ENCODE measurements around the gene UQCRH.

UQCRH gene

DNA sequence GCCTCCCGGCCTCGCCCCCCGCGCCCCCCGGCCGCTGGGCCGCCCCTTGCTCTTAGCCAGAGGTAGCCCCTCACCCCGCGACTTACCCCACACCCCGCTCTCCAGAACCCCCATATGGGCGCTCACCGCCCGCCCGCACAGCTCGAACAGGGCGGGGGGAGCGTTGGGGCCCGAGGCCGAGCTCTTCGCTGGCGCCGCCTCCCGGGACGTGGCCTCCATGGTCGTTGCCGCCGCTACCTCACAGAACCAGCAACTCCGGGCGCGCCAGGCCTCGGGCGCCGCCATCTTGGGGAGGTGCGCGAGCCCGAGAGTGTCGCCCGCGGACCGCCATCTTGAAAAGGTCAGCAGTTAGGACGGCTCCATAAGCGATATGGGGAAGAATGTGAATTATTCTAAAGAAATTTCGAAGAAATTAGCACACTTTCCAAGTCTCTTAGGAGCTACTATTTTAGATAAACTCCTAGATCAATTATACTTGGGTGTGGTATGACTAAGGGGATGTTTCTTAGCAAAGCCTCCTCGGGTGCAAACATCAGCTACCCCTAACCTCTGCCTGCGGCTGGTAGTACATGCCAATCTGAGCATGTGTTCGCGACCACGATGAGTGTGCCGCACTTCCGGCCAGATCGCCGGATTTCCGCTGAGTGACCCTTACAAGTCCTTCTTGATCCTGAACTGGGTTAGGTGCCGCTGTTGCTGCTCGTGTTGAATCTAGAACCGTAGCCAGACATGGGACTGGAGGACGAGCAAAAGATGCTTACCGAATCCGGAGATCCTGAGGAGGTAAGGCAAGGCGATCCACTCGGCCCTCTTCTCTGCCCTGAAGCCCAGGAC, at the start of gene UQCRH, which contains the start of gene LRRC41:
Gene UQCRH, plus strand, starts transcription at position 661 of the 834 bp plus-strand sequence. Its CDS starts 69 bp downstream, at position 730.
Gene LRRC41, minus strand, starts transcription at position 579 of the 834 bp plus-strand sequence. Its CDS starts 294 bp downstream, at position 285.
- DNase-seq = peak; percentile 89

DNA sequence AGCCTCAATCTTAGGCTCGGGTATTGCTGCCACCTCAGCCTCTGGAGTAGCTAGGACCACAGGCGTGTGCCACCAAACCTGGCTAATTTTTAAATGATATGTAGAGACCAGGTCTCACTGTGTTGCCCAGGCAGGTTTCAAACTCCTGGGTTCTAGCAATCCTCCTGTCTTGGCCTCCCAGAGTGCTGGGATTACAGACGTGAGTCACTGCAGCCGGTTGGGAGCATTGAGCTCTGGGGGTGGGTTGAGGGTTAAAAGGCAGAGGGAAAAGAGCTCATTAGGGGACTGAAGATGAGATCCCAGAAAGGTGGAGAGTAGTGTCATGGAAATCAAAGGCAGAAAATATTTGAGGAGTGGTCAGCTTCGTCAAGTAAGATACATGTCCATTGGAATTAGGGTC, 48.8 kb upstream of the UQCRH start:
- no peak for DNase-seq

DNA sequence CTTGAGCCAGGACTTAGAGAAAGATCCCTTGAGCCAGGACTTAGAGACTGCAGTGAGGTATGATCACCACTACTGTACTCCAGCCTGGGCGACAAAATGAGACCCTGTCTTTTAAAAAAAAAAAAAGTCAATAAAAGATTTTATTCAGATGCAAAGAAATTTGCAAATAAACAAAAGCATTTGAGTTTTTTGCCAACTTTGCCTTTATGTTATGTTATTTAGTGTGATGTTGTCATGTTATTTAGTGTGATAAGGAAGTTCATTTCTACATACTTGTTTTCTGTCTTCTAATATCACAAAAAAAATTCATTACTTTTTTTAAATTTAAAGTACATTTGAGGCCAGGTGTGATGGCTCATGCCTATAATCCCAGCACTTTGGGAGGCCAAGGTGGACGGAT, 47.0 kb upstream of the UQCRH start:
- DNase-seq = no peak

DNA sequence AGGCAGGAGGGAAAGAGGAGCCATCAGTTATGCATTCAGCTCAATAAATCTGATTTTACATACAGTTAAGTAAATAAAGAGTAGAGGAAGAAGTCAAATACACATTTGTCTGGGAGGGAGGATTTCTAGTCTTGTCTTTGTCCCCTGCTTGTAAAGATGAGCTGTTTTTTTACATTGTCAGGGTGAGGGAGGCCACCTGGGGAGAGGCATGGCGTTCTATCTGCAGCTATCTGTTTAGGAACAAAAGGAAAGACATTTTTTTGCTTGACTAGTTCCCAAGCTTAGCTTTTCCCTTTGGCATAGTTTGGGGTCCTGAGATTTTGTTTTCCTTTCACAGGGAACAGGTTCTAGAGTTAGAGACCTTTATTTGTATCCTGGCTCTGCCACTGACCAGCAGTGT, 41.0 kb upstream of the UQCRH start:
- no peak for DNase-seq

DNA sequence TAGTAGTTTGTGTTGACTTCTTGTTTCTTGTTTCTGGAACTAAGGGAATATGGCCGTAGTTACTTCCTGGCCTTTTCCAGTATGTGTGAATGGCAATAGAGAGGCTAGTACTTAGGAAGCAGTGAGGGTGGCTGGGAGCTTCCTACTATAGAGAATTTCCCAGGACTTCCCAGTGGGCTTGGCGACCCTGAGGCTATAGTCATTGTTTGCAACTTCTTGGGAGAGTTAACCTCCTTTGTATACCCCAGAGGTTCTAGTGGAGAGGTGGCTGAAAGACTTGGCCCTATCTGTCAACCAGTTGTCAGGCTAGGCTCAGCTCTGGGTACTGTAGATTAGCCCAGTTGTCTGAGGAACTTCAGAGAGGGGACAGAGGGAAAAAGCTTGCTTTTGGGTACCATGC, 40.4 kb upstream of the UQCRH start:
- no peak for DNase-seq

DNA sequence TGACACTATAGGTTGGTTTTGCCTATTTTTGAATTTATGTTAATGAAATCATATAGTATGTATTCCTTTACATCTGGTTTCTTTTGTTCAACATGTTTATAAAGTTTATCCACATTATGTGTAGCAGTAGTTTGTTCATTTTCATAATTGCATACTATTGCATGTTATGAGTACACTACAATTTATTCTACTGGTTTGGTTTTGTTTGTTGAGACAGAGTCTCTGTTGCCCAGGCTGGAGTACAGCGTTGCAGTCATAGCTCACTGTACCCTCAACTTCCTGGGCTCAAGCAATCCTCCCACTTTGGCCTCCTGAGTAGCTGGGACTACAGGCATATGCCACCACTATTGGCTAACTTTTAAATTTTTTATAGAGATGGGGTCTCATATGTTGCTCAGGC, 34.9 kb upstream of the UQCRH start:
- no peak for DNase-seq

DNA sequence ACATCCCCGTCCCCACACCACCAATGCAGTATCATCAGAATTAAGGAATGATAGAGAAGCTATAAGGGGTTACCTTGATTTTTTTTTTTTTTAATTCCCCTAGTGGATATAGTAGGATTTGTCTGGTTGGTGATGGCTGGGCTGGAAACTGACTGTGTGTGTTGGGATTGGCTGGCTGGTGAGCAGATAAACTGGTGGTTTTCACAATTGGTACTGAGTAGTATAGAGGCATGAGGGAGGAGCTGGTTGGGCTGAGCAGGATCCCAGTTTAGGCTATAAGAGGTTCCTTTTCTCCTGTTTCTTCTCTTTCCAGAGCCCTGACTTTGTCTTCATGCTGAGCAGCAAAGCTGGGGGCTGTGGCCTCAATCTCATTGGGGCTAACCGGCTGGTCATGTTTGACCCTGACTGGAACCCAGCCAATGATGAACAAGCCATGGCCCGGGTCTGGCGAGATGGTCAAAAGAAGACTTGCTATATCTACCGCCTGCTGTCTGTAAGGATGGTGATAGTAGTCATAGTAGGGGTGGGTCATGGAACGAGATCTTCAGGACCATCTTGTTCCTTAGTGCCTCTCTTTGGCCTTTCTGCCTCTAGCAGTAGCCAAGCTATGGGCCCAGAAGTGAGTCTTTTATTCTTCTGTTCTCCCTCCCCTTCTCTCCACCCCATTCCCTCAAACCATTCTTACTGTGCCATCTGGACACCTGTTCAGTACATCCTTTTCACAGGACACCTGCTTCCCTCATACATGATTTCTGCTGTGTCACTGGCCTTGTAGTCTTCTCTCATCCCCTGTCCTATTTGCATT, 29.1 kb upstream of the UQCRH start:
- DNase-seq = no peak

DNA sequence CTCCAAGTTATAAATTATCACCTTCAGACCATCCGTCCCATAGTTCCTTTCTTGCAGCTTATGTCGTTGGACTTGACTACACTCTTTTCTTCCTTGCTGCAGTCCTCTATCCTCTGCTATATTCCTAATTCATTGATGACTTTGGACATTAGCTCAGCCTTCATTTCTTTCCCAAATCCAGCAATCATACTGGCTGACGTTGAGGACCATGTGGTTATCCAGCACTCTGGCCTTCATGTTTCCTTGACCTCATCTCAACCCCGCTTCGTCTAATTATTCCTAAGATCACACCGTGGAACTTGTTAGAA, 28.5 kb upstream of the UQCRH start:
- no peak for DNase-seq

DNA sequence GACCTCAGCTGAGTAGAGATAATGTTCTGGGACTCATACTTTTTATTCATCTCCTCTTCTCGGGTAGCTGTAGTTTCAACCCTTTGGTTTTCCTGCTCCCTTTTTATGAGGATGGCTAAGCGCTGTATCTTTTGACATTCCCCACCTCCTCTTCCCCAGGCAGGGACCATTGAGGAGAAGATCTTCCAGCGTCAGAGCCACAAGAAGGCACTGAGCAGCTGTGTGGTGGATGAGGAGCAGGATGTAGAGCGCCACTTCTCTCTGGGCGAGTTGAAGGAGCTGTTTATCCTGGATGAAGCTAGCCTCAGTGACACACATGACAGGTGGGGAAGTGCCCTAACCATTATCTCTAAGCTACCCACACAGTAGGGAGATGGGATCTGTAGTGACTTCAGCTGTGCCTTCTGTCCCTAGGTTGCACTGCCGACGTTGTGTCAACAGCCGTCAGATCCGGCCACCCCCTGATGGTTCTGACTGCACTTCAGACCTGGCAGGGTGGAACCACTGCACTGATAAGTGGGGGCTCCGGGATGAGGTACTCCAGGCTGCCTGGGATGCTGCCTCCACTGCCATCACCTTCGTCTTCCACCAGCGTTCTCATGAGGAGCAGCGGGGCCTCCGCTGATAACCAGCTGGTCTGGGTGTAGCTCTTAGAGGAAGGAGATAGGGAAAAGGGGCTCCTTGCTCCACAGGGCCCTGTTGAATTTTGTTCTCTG, 25.7 kb upstream of the UQCRH start:
- DNase-seq = no peak

DNA sequence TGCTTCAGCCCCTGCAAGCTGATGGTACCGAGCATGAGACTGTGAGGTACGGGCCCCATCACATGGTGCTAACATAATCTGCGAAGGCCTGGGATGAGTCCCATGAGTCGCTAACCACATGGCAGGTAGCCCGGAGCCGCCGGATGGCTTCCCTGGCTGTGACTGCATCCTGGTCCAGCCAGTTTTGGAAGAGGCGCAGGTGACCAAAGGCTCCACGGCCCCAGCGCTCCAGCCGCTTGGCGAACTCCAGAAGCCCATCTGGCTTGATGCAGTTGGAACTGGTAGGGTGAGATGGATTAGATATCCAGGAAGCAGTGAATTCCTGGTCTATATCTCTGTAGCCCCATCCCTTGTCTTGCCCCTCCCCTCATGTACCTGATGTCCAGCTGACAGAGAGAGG, 24.7 kb upstream of the UQCRH start:
- no peak for DNase-seq

DNA sequence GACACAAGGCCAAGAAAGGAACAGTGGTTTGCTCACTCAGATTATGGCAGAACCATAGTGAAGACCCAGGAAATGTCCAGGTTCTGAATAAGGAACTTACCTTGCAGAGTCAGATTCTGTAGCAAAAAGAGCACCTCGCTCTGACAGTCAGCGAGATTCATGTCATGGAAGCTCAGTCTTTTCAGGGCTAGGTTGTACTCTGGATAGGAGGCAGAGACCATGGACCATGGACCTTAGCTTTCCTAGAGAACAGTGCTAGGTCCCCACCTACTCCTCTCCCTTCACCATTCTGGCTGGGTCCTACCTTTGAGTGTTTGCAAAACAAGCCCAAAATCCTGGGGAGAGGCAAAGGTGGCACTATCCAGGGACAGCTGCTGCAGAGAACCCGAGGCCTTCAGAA, 23.4 kb upstream of the UQCRH start:
- DNase-seq = no peak

DNA sequence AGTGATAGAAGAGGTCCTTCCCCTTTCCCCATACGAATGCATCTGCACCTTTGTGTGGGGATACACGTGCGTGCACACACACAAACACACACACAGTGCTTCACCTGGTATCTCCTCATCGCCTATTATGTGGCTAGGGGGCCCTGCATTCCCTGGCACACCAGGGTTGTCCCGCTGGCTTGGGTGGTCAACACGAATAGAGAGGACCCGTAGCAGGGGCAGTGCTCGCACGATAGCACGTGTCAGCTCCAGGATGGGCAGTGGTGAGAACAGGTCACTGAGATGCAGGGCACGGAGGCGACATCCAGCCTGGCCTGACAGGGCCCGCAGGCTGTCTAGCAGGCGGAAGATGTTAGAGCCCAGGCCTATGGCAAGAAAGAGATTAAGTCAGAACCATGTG, 22.5 kb upstream of the UQCRH start:
- no peak for DNase-seq

DNA sequence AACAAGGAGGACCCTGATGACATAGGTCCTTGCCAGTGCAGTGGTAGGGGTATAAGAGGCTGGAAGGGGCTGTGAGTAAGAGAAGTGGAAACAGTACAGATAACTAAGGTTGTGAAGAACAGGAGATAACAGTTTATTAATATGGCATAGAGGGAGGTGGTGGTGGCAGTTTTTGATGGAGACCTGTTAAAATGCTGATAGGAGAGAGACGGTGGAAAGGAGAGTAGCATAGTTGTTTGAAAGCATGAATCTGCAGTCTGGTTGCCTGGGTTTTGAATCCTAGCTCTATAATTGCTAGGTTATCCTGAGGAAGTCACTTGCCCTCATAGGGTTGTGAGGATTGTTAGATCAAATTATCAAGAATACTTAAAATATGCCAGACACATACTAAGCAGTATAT, 19.4 kb upstream of the UQCRH start:
- no peak for DNase-seq

DNA sequence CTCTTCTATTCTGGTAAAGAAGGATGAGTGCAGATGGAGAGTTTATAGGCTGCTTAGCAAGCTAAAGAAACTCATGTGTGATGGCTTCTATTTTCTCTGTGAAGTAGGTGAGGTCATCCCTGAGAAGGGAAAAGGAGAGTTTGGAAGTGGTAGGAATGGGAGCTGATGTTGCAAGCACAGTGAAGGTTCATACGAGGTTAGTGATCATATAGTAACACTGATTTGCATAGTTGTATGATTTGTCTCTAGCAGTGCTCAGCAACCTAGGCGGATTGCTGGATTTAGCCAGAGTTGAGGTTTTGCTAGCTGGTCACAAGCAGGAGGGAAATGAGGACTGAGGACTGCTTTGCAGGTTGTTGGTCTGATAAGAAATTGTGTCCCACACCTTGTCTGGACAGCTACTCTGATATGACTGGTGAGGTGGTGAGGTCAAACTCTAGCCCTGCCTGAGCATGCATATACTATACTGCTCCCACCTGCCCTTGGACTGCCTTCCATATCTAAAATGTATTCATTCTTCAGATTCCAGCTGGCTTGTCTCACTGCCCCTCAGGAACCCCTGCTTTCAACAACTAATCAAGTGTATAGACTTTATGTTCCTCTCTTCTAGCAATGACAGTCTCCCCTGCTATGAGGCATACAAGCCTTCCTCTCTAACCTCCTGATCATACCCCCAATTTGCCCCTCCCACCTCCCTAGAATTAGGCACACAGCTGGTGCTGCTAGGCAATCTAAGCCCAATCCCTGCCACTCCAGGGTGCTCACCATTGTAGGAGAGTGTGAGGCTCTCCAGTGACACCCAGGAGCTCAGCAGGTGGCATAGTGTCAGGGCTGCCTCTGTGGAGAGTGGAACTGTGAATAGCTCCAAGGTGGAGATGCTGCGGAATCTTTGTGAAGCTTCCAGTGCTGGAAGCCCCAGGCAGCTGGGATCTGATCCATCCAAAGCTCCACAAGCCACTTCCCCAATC, 18.6 kb upstream of the UQCRH start:
- DNase-seq = no peak

DNA sequence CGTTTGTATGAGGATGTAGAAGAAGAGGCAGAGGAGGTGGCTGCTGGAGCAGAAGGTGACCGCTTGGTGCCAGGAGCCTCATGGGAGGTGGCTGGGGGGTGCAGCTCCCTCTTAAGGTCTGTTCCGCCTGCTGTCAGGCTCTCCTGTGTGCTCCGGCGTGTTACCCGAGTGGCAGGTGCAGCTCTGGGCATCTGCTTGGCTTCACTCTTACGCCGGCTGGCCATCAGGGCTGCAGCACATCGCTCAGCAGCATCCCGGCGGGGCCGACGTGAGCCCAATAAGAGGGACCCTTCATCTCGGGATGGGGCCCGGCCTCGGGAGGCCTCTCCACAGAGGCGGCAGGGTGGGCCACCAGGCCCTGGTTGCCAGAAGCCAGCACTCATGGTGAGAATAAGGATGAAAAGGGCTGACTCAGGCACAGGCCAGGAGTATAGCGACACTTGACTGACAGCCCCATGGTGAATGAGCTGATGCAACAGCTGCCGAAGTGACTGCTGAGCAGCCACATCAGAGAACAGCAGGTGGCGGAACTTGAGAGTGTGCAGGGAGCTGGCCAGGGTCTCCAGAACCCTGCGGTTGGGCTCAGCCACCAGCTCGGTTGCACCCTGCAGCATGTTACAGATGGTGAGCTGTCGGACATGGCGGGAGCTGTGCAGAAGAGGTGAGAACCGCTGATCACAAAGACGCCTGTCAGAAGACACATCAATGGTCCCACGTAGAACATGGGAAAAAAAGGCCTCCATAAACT, 17.6 kb upstream of the UQCRH start:
- no peak for DNase-seq

DNA sequence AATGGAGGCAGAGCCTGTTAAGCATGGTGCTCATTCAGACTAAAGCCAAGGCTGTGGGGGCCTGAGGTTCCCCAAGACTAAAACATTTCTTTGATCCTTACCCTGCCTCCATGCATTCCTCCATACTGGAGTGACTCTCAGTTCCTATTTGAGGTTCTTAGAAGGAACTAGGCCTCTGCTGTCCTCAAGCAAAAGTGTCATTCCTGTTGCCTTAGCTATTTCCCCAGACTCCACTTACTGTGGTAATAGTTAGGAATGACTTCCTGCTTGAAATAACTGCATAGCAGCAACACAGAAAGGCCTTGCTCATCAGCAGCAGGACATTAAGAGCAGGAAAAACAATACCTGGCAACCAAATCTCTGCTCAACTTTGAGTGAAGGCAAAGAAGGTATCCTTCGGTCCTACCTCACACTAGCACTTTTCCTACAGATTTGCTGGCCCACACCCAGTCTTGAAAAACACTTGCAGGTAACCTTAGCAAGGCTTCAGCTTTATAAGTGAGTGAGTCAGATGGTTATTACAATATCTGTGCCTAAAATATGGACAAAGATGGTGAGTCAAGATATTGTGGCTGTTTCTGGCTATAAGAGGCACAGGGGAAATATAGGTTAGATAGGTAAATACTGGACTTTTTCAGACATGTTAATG, 14.9 kb upstream of the UQCRH start:
- no peak for DNase-seq

DNA sequence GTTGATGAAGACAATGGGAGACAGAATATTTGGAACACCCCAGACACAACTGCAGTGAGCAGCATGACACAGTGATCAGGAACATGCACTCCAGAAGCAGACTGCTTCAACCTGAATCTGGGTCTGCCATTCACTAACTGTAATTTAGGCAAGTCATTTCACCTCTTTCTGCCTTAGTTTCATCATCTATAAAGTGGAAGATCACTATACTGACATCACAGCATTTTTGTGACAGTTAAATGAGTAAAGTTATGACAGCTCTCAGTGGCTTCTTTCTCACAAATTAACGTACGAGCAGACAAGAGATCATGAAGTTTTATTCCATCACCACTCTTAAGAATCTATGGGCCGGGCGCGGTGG, 14.4 kb upstream of the UQCRH start:
- DNase-seq = no peak

DNA sequence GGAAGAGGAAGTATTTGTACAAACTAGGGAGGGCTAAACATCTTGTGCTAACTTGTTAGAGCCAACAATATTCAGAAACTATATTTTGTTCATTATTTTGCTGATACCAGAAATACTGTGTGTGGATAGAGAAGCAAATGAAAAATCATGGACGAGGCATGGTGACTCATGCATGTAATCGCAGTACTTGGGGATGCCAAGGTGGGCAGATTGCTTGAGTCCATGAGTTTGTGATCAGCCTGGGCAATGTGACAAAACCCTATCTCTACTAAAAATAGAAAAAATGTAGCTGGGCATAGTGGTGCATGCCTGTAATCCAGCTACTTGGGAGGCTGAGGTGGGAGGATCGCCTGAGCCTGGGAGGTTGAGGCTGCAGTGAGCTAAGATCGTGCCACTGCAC, 13.5 kb upstream of the UQCRH start:
- no peak for DNase-seq

DNA sequence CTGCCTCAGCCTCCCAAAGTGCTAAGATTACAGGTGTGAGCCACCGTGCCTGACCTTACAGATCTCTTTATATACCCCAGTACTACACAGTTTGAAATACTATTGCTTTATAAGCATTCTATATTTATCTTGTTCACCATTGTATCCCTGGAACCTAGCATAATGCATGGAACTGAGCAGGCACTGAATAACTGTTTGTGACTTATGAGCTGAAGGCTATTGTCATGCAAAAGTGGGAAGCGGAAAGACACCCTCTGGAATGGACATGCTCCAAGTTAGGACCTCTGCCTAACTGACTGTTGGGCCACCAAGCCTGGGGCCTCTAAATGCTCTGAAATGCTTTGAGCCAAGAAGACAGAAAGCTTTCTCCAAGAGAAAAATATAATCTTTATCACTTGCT, 8.2 kb upstream of the UQCRH start:
- DNase-seq = no peak

DNA sequence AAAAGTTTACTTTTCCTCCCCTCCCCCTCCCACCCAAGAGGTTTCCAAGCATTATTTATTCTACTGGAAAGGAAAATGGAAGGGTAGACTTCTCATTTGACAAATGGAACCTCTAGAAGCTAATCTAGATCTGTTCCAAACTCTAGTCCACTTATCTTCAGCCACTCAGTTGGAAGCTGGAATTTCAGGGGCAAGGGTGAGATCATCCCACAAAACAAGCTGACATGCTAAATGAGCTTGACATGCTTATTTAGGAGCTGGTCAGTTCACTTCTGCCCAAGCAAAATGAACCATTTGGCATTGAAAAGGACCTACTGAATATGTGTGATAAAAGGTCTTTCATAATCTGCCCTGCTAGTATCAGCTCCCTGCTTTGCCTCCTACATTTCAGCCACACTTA, 5.1 kb upstream of the UQCRH start:
- DNase-seq = no peak

DNA sequence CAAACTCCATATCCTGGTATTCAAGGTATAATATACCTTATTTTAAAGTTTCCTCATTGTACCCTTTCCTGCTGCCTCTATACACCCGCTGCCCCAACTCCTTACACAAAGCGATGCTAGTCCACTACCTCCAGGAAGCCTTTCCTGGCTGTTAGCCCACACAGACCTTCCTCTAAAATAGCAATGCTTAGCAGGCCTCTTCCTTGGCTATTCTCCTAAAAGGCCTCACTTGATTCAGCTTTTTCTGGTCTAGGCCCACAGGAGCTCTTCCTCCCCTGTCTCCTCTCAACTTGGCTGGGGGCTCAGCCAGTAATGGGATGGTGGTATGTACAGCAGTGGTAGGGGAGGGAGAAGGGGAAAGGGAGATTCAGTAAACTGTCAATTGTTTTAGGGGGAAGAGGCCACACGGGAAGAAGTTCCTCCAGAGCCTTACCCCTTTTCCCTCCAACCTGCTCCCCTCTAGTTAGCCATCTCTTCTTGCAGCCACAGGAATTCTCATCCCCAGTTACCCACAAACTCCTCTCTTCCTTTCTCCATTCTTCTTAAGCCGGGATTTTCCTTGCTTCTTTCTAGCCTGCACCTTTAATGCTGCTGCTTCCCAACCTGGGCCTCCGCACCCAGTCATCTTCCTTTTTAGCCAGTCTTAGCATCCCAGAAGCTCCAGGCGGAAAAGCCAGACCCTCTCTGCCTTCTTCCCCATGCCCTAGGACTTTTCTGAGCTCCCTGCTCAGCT, 2.7 kb upstream of the UQCRH start:
- no peak for DNase-seq

Measured in NCI-H146 (cell line).